SK-N-SH (cell line): Measurements from ENCODE around the gene ARAP1. TPM values are rescaled to one million over a fixed set of nuclear protein-coding genes. Genes with fewer than 3 reads are reported as not detected.
A peak's percentile ranks its signal among the peaks of the same experiment; 100 is the strongest.

Source experiments
- CTCF ChIA-PET: fragments of 300-600, 350-600 bp; formaldehyde crosslinking; extraction: SDS; loops from one replicate; lab custom pipeline; 2021; lab: Yijun Ruan, JAX
- POLR2A ChIA-PET: fragments of 350-600 bp; sonication (Branson Sonifier 250); formaldehyde crosslinking; extraction: SDS; loops from one replicate; lab custom pipeline; 2020; ENCODE audit warnings: antibody characterized with exemption, inconsistent platforms; lab: Yijun Ruan, JAX
- DNase-seq: peaks from one replicate; pipeline ENCODE4 v3.0.0; 2012
- H2AFZ ChIP-seq: fragments of 200-600 bp; sonication (generic); 2 replicates; pipeline ENCODE4 v1.8.1; 2016; ENCODE audit warnings: antibody characterized with exemption, mild to moderate bottlenecking, low read depth
- H3F3A ChIP-seq: fragments of 200-600 bp; sonication (generic); replicated peaks from 2 replicates; pipeline ENCODE3; 2016; ENCODE audit warnings: antibody characterized with exemption, mild to moderate bottlenecking; ENCODE audit not compliant: insufficient read depth
- H3K27ac ChIP-seq, 2 experiments: fragments of 200-500 bp in 1 of 2; fragments of 200-600 bp in 1 of 2; sonication (Bioruptor generic) in 1 of 2; sonication (generic), shearing (Covaris generic) in 1 of 2; 2 replicates each; pipeline versions ENCODE4 v1.5.1 to v1.6.1; 2014 to 2016; ENCODE audit warnings: low read depth in 2 of 2, inconsistent platforms in 1 of 2, low read length in 1 of 2, mild to moderate bottlenecking in 1 of 2, mixed read lengths in 1 of 2
- H3K27me3 ChIP-seq: fragments of 200-600 bp; sonication (generic), shearing (Covaris generic); 2 replicates; pipeline ENCODE4 v1.6.1; 2016; ENCODE audit warnings: mixed run types; ENCODE audit not compliant: insufficient read depth
- H3K36me3 ChIP-seq, 2 experiments: fragments of 200-500 bp in 1 of 2; fragments of 200-600 bp in 1 of 2; sonication (Bioruptor generic) in 1 of 2; sonication (generic) in 1 of 2; replicated peaks in 1 of 2; 2 replicates each; pipeline versions ENCODE3 to v1.5.1; 2014 to 2016; ENCODE audit warnings: low read length in 1 of 2, mild to moderate bottlenecking in 1 of 2; ENCODE audit not compliant: insufficient read depth in 2 of 2, control insufficient read depth in 1 of 2
- H3K4me1 ChIP-seq, 2 experiments: fragments of 200-500 bp in 1 of 2; fragments of 200-600 bp in 1 of 2; sonication (Bioruptor generic) in 1 of 2; sonication (generic), shearing (Covaris generic) in 1 of 2; 2 replicates each; pipeline versions ENCODE4 v1.5.1 to v1.6.1; 2014 to 2016; ENCODE audit warnings: low read depth in 1 of 2, low read length in 1 of 2, mixed run types in 1 of 2; ENCODE audit not compliant: insufficient read depth in 2 of 2, control insufficient read depth in 1 of 2
- H3K4me2 ChIP-seq: fragments of 200-600 bp; sonication (generic), shearing (Covaris generic); 2 replicates; pipeline ENCODE4 v1.6.1; 2017; ENCODE audit warnings: mixed run types
- H3K4me3 ChIP-seq, 2 experiments: fragments of 200-500 bp in 1 of 2; fragments of 200-600 bp in 1 of 2; sonication (Bioruptor generic) in 1 of 2; sonication (generic), shearing (Covaris generic) in 1 of 2; 2 replicates each; pipeline versions ENCODE4 v1.5.1 to v1.8.1; 2014 to 2016; ENCODE audit warnings: low read depth in 2 of 2, inconsistent platforms in 1 of 2, low read length in 1 of 2, mild to moderate bottlenecking in 1 of 2, mixed read lengths in 1 of 2, moderate library complexity in 1 of 2
- H3K79me2 ChIP-seq: fragments of 200-600 bp; sonication (generic); 2 replicates; pipeline ENCODE4 v1.8.1; 2017; ENCODE audit warnings: mild to moderate bottlenecking; ENCODE audit not compliant: insufficient read depth
- H3K9ac ChIP-seq: fragments of 200-600 bp; sonication (generic); 2 replicates; pipeline ENCODE4 v1.6.1; 2017; ENCODE audit warnings: mixed run types
- H3K9me2 ChIP-seq: fragments of 200-600 bp; sonication (generic); 2 replicates; pipeline ENCODE4 v1.6.1; 2017; ENCODE audit warnings: mixed run types
- H3K9me3 ChIP-seq: fragments of 200-600 bp; sonication (generic); 2 replicates; pipeline ENCODE4 v1.6.1; 2017; ENCODE audit warnings: mixed run types, mild to moderate bottlenecking, moderate library complexity
- H4K20me1 ChIP-seq: fragments of 200-600 bp; sonication (generic); 2 replicates; pipeline ENCODE4 v1.6.1; 2017; ENCODE audit warnings: mild to moderate bottlenecking, mixed run types; ENCODE audit not compliant: insufficient read depth
- CHD2 ChIP-seq: fragments of 150-350 bp; IDR thresholded peaks from 2 replicates; pipeline ENCODE4 v1.6.1; 2018; ENCODE audit warnings: low read length; ENCODE audit not compliant: partially characterized antibody
- FOXJ3 ChIP-seq: sonication (generic); formaldehyde crosslinking; IDR thresholded peaks from 2 replicates; pipeline ENCODE4 v1.5.1; 2020; ENCODE audit warnings: mild to moderate bottlenecking, missing genetic modification reagents
- GABPA ChIP-seq: IDR thresholded peaks from 2 replicates; pipeline ENCODE4 v1.4.0; 2012; ENCODE audit warnings: low read depth, mild to moderate bottlenecking
- GATA2 ChIP-seq: sonication (generic); formaldehyde crosslinking; IDR thresholded peaks from 2 replicates; pipeline ENCODE4 v1.5.0; 2020; ENCODE audit warnings: mild to moderate bottlenecking, missing genetic modification reagents
- MAX ChIP-seq: IDR thresholded peaks from 2 replicates; pipeline ENCODE4 v1.4.0; 2012; ENCODE audit warnings: low read depth
- RAD21 ChIP-seq: IDR thresholded peaks from 2 replicates; pipeline ENCODE4 v1.6.1; 2012; ENCODE audit warnings: mild to moderate bottlenecking, low read length
- RCOR1 ChIP-seq: fragments of 150-350 bp; IDR thresholded peaks from 2 replicates; pipeline ENCODE4 v1.6.1; 2017; ENCODE audit warnings: antibody characterized with exemption, low read length
- TAF1 ChIP-seq: IDR thresholded peaks from 2 replicates; pipeline ENCODE4 v1.6.1; 2012; ENCODE audit warnings: low read depth, mild to moderate bottlenecking, low read length, moderate library complexity, borderline replicate concordance
- TCF12 ChIP-seq: IDR thresholded peaks from 2 replicates; pipeline ENCODE4 v1.4.0; 2012
- USF2 ChIP-seq: fragments of 150-350 bp; IDR thresholded peaks from 2 replicates; pipeline ENCODE4 v1.6.1; 2017; ENCODE audit warnings: antibody characterized with exemption, low read length, low read depth, borderline replicate concordance
- whole genome bisulfite sequencing: methylation state at CpG from one replicate; pipeline ENCODE4 v1.1.6; 2017; ENCODE audit warnings: low lambda C conversion rate; 5-methylcytosine and 5-hydroxymethylcytosine counted together
- polyA plus RNA-seq, 3 experiments: library from polyadenylated mRNA; depleted of rRNA; stranded (reverse); fragments of >200 nt; gene quantifications; 2 replicates each; pipeline ENCODE4 v1.2.3, GENCODE V29; 2012
- TF ChIP-seq, protein P1 (sequence below): fragments of 200-600 bp; sonication (generic); IDR thresholded peaks from 2 replicates; pipeline ENCODE4 v1.6.1; 2017; ENCODE audit warnings: antibody characterized with exemption, mild to moderate bottlenecking, moderate library complexity
- TF ChIP-seq, protein P2 (sequence below): IDR thresholded peaks from 2 replicates; pipeline ENCODE4; 2012
- TF ChIP-seq, protein P3 (sequence below): IDR thresholded peaks from 2 replicates; pipeline ENCODE4 v1.6.1; 2012; ENCODE audit warnings: mild to moderate bottlenecking, low read depth, low read length, moderate library complexity

ARAP1 gene
- polyA plus RNA-seq, 1 of the 3 experiments (the other 2 are of a cell fraction), result 56.6 TPM

DNA sequence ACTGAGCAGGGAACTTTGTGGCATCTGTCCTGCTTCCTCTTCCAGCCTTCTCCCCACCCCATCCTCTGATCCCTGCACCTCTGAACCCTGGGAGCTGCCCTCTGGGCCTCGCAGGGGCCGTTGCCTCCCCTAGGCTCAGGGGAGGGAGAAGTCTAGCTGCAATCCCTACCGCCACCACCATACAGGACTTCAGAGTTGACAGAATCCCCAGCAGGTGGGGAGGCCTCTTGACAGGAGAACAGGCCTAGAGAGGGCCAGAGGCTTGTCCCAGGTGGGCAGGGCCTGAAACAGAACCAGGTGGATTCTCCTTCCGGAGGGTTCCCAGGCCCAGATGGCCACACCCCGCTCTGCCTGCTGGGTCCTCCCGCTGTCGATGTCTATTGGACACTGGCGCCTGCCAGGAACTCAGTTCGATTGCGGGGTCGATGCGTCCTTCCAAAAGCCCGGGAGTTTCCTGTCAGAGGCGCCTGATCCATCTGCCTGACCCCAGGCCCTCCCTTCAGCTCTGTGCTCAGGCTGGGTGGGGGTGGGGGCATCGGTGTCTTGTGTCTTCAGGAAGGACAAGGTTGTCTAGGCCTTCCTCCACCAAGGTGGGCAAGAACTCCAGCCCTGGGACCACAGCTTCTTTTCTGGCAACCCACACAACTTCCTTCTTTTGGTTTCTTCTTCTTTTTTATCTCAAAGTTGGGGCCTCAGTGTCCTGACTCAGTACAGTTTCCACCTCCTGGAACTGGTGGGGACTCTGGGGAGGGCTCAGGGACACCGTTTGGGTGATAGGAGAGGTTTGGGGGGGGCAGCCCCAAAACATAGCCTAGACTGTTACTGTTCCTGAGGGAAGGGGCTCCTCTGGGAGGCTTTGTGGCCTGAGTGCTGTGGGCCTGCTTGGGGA lies 35.3 kb upstream of the ARAP1 start:
- ChIA-PET CTCF (interaction anchor here (1.3 to 4.8 kb wide), 3 partner anchors 10 to 188 kb away, joined by 3 to 34 read pairs (median 4); no protein-coding TSS in a partner anchor), POLR2A (no interaction called here)
- Histone ChIP-seq H3K79me2 (no peaks in the 10 kb centered on the region), H3K27me3 (no peaks in the 10 kb centered on the region), H3K27ac (no peak overlapping the region), H3K4me1 (peaks cover 9 to 15% of the 10 kb centered on the region in 2 experiments; a peak in 1 of 4 replicates), H3K4me3 (no peak overlapping the region), H3K4me2 (no peak overlapping the region), H2AFZ (no peak overlapping the region), H3K9me2 (no peaks in the 10 kb centered on the region), H3K9ac (no peak overlapping the region), H4K20me1 (no peaks in the 10 kb centered on the region), H3K9me3 (no peaks in the 10 kb centered on the region), H3F3A (no peaks in the 10 kb centered on the region), H3K36me3 (no peaks in the 10 kb centered on the region)
- DNase-seq, result peak; percentile 46
- TF ChIP-seq, protein P1, sequence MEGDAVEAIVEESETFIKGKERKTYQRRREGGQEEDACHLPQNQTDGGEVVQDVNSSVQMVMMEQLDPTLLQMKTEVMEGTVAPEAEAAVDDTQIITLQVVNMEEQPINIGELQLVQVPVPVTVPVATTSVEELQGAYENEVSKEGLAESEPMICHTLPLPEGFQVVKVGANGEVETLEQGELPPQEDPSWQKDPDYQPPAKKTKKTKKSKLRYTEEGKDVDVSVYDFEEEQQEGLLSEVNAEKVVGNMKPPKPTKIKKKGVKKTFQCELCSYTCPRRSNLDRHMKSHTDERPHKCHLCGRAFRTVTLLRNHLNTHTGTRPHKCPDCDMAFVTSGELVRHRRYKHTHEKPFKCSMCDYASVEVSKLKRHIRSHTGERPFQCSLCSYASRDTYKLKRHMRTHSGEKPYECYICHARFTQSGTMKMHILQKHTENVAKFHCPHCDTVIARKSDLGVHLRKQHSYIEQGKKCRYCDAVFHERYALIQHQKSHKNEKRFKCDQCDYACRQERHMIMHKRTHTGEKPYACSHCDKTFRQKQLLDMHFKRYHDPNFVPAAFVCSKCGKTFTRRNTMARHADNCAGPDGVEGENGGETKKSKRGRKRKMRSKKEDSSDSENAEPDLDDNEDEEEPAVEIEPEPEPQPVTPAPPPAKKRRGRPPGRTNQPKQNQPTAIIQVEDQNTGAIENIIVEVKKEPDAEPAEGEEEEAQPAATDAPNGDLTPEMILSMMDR, result no peak
- TF ChIP-seq MAX (no peak), TCF12 (no peak)
- TF ChIP-seq, protein P2, sequence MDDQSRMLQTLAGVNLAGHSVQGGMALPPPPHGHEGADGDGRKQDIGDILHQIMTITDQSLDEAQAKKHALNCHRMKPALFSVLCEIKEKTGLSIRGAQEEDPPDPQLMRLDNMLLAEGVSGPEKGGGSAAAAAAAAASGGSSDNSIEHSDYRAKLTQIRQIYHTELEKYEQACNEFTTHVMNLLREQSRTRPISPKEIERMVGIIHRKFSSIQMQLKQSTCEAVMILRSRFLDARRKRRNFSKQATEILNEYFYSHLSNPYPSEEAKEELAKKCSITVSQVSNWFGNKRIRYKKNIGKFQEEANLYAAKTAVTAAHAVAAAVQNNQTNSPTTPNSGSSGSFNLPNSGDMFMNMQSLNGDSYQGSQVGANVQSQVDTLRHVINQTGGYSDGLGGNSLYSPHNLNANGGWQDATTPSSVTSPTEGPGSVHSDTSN, result no peak
- WGBS, result 72% methylated on average over 3 of the region's 16 CpGs

DNA sequence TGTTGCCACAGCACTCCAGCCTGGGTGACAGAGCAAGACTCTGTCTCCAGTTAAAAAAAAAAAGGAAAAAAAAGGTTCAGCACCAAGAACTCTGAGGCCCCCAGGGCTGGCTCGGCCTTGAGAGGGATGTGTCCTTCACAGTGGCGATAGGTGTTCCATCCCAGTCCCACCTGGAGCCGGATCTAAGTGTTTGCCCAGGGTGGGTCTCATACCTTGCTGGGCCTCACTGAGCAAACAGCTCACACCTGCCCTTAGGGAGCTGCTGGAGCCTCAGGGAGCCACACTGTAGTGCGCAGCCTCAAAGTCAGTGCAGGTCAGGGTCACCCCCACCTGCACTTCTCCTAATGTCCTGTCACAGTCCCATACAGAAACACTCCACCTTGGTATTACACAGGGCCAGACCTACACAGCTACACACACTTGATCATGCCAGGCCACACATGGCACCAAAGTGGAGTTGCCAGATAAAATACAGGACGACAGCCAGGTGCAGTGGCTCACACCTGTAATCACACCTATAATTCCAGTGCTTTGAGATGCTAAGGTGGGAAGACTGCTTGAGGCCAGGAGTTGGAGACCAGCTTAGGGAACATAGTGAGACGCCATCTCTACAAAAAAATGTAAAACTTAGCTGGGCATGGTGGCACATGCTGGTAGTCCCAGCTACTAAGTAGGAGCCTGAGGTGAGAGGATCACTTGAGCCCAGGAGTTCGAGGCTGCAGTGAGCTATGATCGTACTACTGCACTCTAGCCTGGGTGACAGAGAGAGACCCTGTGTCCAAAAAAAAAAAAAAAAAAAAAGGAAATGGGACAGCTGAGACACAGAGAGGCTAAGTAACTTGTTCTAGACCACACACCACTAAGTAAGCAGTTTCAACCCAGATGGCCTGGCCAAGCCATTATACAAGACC lies 34.4 kb upstream of the ARAP1 start:
- WGBS, result 86% methylated on average over 6 of the region's 8 CpGs
- ChIA-PET CTCF (interaction anchor here (0.9 to 4.8 kb wide), 6 partner anchors 9 to 356 kb away, joined by 3 to 34 read pairs (median 3); partner anchors contain the start of gene FCHSD2), POLR2A (no interaction called here)
- Histone ChIP-seq H3K4me3 (no peak overlapping the region), H3K4me2 (no peak overlapping the region), H3K9me3 (no peaks in the 10 kb centered on the region), H3K27ac (no peak overlapping the region), H3K9me2 (no peaks in the 10 kb centered on the region), H3F3A (no peaks in the 10 kb centered on the region), H2AFZ (no peak overlapping the region), H3K27me3 (no peaks in the 10 kb centered on the region), H3K4me1 (peaks cover 9 to 20% of the 10 kb centered on the region in 2 experiments; a peak in 1 of 4 replicates), H4K20me1 (no peaks in the 10 kb centered on the region), H3K9ac (no peak overlapping the region), H3K79me2 (no peaks in the 10 kb centered on the region), H3K36me3 (no peaks in the 10 kb centered on the region)
- TF ChIP-seq GATA2 (CRISPR knock-in tag), result no peak
- no peak for TF ChIP-seq RCOR1
- no peak for TF ChIP-seq USF2
- no peak for TF ChIP-seq RAD21
- TF ChIP-seq TAF1, result no peak
- TF ChIP-seq FOXJ3, result no peak
- no peak for TF ChIP-seq GABPA
- TF ChIP-seq, protein P3, sequence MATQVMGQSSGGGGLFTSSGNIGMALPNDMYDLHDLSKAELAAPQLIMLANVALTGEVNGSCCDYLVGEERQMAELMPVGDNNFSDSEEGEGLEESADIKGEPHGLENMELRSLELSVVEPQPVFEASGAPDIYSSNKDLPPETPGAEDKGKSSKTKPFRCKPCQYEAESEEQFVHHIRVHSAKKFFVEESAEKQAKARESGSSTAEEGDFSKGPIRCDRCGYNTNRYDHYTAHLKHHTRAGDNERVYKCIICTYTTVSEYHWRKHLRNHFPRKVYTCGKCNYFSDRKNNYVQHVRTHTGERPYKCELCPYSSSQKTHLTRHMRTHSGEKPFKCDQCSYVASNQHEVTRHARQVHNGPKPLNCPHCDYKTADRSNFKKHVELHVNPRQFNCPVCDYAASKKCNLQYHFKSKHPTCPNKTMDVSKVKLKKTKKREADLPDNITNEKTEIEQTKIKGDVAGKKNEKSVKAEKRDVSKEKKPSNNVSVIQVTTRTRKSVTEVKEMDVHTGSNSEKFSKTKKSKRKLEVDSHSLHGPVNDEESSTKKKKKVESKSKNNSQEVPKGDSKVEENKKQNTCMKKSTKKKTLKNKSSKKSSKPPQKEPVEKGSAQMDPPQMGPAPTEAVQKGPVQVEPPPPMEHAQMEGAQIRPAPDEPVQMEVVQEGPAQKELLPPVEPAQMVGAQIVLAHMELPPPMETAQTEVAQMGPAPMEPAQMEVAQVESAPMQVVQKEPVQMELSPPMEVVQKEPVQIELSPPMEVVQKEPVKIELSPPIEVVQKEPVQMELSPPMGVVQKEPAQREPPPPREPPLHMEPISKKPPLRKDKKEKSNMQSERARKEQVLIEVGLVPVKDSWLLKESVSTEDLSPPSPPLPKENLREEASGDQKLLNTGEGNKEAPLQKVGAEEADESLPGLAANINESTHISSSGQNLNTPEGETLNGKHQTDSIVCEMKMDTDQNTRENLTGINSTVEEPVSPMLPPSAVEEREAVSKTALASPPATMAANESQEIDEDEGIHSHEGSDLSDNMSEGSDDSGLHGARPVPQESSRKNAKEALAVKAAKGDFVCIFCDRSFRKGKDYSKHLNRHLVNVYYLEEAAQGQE, result no peak
- no peak for TF ChIP-seq CHD2
- no peak for DNase-seq
